Suppressor macrophage treated with lipopolysaccharide for 4 hours (primary cell): ENCODE results near the gene RAB40C.
"Not testable (repeated sequence)": the region's sequence is repeated elsewhere in the genome, so short reads cannot be mapped to it uniquely, and the experiment has no call there.

Experiments
- DNase-seq: peaks from one replicate; pipeline ENCODE4 v3.0.0-alpha.2; 2020

Gene RAB40C

DNA sequence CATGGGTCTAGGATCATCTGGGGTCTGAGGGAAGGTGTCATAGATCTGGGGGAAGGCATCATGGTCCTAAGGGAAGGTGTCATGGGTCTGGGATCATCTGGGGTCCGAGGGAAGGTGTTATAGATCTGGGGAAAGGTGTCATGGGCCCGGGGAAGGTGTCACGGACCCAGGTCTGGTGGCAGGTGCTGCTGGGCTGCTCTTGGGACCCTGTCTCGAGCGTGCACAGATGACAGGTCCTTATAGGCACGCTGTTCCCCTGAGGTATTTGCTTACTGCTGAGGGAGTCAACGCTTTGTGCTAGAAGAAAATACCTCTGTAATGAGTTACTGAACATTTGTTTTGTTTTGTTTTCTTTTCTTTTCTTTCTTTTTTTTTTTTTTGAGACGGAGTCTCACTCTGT lies 1.4 kb downstream of the RAB40C start:
- no peak for DNase-seq

- DNase-seq = no peak
These were observed 2.1 kb downstream of the RAB40C start for GRCh38 chr16:591892-592517.

DNA sequence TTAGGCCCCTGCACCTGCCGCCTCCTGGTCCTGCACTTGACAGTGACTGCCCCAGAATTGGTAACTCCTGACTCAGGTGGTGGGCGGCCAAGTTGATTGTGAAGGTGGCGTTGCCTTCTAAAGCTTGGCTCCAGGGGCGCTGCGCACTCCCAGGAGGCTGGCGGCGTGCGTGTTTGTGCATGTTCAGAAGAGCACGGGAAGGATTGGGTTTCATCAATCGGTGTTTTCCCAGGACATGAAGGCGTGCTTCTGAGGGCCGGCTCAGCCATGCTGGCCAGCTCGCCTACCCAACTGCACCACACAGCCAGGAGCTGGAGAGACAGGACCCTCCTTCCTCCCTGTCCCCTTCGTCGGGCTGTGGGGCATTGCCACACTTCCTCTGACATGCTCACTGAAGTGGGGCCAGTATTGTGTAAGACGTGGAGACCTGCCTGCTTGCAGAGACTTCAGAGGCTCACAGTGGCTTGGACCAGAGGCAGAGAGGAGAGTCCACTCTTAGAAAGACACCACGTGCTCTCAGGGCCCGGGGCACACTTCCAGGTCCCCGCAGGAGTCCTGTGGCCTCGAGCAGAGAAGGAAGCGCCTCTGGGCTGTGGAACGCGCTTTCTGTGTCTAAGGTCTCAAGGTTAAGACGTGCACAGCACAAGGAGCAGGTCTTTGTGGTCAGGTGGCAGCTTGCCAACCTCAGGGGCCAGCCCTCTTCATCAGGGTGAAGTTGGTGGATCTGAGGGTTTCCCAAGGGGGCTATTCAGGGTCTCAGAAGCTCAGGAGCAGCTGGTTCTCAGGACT lies 2.8 kb downstream of the RAB40C start:
- peak; percentile 64 for DNase-seq

DNA sequence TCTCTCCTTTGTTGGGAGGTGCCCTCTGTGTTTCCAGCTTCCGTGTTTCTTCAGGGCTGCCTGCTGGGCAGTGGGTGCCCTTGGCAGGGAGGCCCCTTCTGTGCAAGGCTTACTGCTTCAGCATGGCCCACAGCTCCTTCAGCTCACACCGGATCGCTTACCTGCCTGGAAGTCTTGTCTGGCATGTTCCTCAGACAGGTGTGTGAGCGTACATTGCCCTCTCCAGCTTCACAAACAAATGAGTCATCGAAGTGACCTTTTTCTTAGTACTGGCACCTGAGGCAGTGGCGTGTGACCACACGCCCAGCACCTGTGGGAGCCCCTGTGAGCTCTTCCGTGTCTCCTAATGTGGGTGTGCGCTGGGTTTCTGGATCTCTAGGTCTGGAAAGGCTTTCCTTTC lies 3.5 kb downstream of the RAB40C start:
- no peak for DNase-seq

- DNase-seq = no peak
These were observed 3.9 kb downstream of the RAB40C start for GRCh38 chr16:593807-594206.

- no peak for DNase-seq
These were observed 5.2 kb downstream of the RAB40C start for GRCh38 chr16:595094-595528.

DNA sequence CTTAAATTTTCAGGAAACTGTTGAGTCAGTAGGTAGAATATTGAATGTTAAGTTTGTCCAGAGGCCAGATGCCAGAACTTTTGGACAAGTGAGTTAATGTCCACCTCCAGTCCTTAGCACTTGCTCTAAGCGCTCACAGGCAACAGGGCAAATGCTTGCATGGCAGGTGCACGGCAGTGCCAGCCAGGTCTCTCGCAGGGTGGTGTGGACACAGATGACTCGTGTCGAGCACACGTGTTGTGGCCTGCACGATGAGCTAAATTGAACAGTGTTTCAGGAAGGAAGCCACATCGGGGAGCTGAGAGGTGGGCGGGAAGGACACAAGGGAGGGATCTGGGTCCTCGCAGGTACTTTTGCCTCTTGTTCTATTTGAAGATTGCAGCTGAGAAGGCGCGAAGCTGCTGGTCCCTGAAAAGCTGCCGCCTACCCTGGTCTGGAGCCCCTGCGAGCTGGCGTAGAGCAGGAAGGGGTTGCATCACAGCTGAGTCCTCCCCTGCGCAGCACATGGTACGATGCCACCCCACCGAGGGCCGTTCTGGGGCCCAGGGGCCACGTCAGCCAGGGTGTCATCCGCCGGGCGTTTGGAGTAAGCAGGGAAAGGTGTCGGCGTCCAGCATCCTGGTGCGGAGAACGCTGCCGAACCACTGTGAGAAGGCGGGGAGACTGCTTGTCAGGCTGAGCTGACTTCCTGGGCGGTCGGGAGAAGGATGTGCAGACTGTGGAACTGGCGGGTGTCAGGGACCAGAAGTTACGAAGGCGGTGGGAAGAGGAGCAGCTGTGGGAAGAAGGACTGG lies 6.3 kb downstream of the RAB40C start:
- DNase-seq = peak; percentile 16

DNA sequence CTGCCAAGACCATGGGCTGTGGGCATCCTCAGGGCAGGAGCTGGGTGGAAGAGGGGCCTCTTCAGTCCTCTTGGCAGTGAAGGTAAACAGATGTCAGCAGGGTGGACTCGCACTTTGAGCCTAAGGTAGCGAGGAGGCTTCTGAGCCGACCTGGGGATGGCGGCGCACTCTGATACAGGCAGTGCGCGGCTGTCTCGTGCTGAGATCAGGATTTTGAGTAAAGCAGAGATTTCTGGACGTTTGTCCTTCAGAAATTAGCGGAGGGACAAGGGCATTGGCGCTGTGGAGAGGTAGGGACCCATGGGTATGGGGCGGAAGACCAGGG lies 6.8 kb downstream of the RAB40C start:
- no peak for DNase-seq

- DNase-seq = not testable (repeated sequence)
These were observed 7.8 kb downstream of the RAB40C start for GRCh38 chr16:597655-598054.

DNA sequence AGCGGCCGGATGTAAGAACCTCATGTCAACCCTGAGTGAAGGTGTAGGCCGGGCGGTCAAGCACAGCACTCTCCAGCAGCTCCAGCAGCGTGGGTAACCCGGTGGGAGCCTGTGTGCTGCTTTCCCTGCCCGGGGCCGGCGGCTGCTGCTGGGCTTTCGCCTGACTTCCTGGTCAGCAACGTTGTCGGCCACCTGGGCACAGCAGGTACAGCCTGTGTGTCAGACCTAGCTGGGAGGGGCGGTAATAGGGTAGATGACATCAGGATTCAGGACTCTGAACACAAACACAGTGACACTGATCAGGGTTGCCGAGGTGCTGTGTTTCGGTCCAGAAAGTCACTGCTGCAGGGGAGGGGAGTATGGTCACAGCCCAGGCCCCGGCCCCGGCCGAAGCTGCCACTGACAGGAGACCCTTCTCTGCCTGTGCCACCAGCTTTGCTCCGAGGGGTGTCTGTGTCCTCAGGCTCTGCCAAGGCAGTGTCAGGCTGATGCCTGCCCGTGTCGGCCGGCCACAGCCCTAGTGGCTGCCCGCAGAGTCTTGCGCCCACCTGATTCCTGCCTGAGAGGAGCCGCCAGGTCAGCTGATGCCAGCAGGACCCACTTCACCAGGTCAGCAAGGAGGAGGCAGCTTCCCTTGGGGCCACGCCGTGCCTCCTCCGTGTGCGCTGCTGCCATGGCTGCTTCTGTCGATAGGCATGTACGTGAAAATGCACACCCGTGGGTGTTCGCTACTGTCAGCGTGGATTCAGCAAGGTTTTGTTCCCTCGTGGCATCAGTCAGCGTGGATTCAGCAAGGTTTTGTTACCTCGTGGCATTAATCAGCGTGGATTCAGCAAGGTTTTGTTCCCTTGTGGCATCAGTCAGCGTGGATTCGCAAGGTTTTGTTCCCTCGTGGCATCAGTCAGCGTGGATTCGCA lies 9.2 kb downstream of the RAB40C start:
- no peak for DNase-seq

- no peak for DNase-seq
These were observed 10.9 kb downstream of the RAB40C start for GRCh38 chr16:600781-601180.

- DNase-seq = no peak
These were observed 14.1 kb downstream of the RAB40C start for GRCh38 chr16:603933-604332.

- DNase-seq = no peak
These were observed 16.9 kb downstream of the RAB40C start for GRCh38 chr16:606656-607307.

GRCh38 chr16:608019-608418 lies 18.2 kb downstream of the RAB40C start:
- no peak for DNase-seq

DNA sequence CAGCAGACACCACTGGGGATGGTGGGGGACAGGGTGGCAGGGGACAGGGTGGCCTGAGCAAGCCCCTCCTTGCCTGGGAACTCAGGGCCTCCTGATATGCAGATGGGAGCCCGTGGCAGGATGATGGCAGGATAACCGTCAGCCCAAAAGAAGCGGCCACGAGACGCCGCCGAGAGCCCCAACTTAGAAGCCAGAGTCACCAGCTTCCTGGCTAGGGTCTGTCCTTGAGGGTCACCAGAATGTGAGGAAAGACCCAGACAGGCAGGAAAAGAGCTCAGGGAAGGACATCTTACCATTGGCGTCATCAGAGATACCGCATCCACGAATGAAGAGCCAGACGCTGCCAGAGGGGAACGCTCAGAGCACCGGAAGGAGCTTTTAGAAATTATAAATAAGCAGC lies 19.4 kb downstream of the RAB40C start:
- DNase-seq = no peak

GRCh38 chr16:609984-610383 lies 20.1 kb downstream of the RAB40C start:
- DNase-seq = no peak

DNA sequence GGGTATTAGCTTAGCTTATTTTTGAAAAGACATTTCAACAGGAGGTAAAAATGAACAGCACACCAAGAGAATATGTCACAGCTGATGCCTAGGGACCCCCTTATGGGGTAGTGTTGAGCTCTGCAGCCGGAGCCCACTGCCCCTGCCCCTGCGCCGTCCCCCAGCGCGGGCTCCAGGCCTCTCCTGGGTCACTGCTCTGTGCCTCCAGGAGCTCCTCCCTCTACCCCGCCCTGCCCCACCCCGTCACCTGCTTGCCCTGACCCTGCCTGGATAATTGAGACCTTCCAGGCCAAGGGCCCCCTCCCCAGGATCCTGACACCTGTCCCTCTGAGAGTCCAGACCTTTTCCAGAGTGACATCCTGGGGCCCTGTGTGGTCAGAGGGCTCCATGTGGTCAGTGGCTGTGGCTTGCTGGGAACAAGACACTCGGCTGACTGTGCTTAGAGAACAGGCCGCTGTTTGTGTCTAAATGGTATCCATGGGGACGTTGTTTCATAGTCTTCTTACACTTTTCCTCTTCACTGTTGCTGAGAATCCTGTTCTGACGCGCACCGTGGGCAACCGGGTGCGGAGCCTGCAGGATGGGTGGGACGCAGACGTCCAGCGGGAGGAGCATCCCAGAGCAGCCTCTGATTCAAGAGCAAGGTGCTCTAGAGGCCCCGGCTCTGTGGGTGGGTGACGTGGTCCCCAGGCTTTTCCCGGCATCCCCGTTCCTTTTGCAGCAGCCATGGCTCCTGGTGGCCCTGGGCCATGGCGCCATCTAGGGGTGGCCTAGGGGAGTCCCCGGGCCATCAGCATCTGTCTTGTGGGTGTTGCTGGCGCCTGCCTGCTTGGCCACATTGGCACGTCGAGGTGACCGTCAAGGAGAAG lies 20.9 kb downstream of the RAB40C start:
- peak; percentile 68 for DNase-seq

DNA sequence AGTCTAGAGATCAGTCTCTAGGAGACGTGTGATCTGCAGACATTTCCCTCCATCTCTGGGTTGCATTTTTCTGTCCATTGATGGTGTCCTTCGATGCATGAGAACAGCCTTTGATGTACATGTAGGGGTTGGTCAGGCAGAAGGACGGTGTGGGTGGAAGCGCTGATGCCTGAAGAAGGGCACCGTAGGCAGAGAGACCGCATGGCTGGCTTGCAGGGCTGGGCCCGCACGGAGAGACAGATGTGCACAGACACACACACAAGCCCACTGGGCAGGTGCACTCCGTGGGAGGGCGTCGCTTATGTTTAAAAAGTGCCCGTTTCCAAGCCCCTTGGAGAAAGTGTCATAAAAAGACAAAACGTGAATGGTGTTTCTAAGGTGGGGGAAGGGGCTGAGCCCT lies 25.3 kb downstream of the RAB40C start:
- no peak for DNase-seq

DNA sequence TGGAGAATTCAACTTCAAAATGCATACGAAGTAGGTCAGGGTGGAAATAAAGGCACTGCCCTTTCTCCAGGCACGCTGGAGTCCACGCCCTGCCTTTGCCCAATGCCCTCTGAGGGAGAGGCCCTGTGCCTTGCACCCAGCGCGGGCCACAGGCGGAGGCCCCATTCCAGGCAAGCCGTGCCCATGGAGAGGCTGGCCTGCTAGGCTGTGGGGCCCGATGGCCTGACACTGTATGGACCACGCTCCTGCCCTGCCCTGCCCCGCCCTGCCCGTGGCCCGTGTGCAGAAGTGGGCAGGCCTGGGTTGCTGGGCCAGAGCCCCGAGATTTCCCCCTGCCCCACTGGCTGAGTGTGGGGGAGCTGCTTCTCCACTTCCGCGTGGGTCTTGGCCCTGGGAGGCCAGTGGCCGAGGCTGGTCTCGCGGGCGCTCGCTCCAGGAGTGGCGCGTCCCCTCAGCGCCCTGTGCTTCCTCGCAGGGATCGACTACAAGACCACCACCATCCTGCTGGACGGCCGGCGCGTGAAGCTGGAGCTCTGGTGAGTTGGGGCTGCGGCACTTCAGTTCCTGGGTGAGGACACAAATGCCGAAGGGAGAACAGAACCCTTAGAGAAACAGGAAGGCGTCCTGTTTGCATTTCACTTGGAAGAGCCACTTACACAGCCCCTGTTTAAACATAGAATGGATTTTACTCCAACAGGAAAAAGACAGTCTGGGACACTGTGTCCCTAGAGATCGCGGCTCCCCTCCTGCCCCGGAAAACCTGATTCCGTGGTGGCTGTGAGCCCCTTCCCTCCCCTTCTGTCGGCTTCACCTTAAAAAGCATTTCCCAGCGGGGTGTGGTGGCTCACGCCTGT lies 27.1 kb downstream of the RAB40C start:
- no peak for DNase-seq

DNA sequence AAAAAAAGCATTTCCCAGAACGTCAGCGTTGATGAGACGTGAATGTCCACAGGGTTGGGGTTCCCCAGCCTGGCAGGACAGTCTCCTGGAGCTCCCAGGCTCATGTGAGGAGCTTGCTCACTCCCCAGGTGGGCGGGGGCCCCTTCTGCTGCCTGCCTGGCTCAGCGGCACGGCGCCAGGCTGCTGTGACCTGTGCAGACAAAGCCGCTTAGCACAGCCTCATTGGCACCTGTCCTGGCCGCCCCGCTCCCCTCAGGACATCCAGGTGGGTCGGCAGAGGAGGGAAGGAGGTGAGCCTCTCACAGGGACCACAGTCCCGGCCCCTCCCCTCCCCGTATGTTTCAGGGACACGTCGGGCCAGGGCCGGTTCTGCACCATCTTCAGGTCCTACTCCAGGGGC lies 28.0 kb downstream of the RAB40C start:
- DNase-seq = no peak
